ENCODE data around the gene SPDYC. TPM values are rescaled to one million over a fixed set of nuclear protein-coding genes. Genes with fewer than 3 reads are reported as not detected.

SPDYC gene
- total RNA-seq, 1 donor from 2014 or later, result not detected

- Histone ChIP-seq H3K27me3 (no peaks in the 10 kb centered on the region), H3K27ac (no peak overlapping the region), H3K36me3 (peaks cover 36 to 51% of the 10 kb centered on the region in 2 donors), H3K9me3 (no peaks in the 10 kb centered on the region), H3K4me1 (peaks cover 2 to 9% of the 10 kb centered on the region in 2 donors), H3K4me3 (no peak overlapping the region)
- no peak for TF ChIP-seq CTCF (IDR thresholded peaks at IDR 0.05)
- no peak for DNase-seq (ENCODE audit: low spot score in 2 of 2)
- intact Hi-C loops (cut with DNase I), result no loop called here
Measured at GRCh38 chr11:65185869-65186341, 15.9 kb downstream of the SPDYC start.

GRCh38 chr11:65186701-65187100 lies 16.7 kb downstream of the SPDYC start:
- H3K4me1 ChIP-seq, result peaks cover 2 to 9% of the 10 kb centered on the region in 2 donors
- H3K27ac ChIP-seq, result no peak overlapping the region
- H3K9me3 ChIP-seq, result no peaks in the 10 kb centered on the region
- intact Hi-C loops (cut with DNase I), result no loop called here
- no peak for TF ChIP-seq CTCF (IDR thresholded peaks at IDR 0.05)
- DNase-seq (ENCODE audit: low spot score in 2 of 2), result no peak
- H3K36me3 ChIP-seq, result peaks cover 40 to 54% of the 10 kb centered on the region in 2 donors
- no peak overlapping the region for H3K4me3 ChIP-seq
- no peaks in the 10 kb centered on the region for H3K27me3 ChIP-seq

- Histone ChIP-seq H3K36me3 (peaks cover 44 to 59% of the 10 kb centered on the region in 2 donors), H3K27ac (no peak overlapping the region), H3K4me3 (no peak overlapping the region), H3K27me3 (no peaks in the 10 kb centered on the region), H3K9me3 (no peaks in the 10 kb centered on the region), H3K4me1 (peaks cover 2 to 9% of the 10 kb centered on the region in 2 donors)
- TF ChIP-seq CTCF (IDR thresholded peaks at IDR 0.05), result no peak
- intact Hi-C loops (cut with DNase I), result no loop called here
- DNase-seq (ENCODE audit: low spot score in 2 of 2), result no peak
Measured at GRCh38 chr11:65187146-65187675, 17.2 kb downstream of the SPDYC start.

- DNase-seq (ENCODE audit: low spot score in 2 of 2), result no peak
- H3K4me1 ChIP-seq, result peaks cover 2 to 5% of the 10 kb centered on the region in 2 donors
- no peak for TF ChIP-seq CTCF (IDR thresholded peaks at IDR 0.05)
- no peaks in the 10 kb centered on the region for H3K27me3 ChIP-seq
- H3K27ac ChIP-seq, result no peak overlapping the region
- H3K36me3 ChIP-seq, result peaks cover 45 to 67% of the 10 kb centered on the region in 2 donors
- no peak overlapping the region for H3K4me3 ChIP-seq
- intact Hi-C loops (cut with DNase I), result no loop called here
- no peaks in the 10 kb centered on the region for H3K9me3 ChIP-seq
Measured at GRCh38 chr11:65187971-65188461, 18.0 kb downstream of the SPDYC start.

GRCh38 chr11:65188486-65188885 lies 18.5 kb downstream of the SPDYC start:
- Histone ChIP-seq H3K9me3 (no peaks in the 10 kb centered on the region), H3K4me3 (no peak overlapping the region), H3K27ac (no peak overlapping the region), H3K36me3 (peaks cover 48 to 70% of the 10 kb centered on the region in 2 donors), H3K27me3 (no peaks in the 10 kb centered on the region), H3K4me1 (peaks cover 0 to under 1% of the 10 kb centered on the region in 2 donors)
- intact Hi-C loops (cut with DNase I), result no loop called here
- no peak for DNase-seq (ENCODE audit: low spot score in 2 of 2)
- no peak for TF ChIP-seq CTCF (IDR thresholded peaks at IDR 0.05)
